Muscle of back (tissue), 11 donors: ENCODE data around the gene ATP1A2. TPM values are rescaled to one million over a fixed set of nuclear protein-coding genes. Genes with fewer than 3 reads are reported as not detected.
"Not testable (repeated sequence)": the region's sequence is repeated elsewhere in the genome, so short reads cannot be mapped to it uniquely, and the experiment has no call there.

Experiments used
- DNase-seq, 3 donors: peaks; one replicate each; pipeline versions ENCODE4 v3.0.0 to v3.0.0-alpha.2; 2013
- polyA plus RNA-seq, 10 donors: library from polyadenylated mRNA; unstranded; fragments of 120-200 nt; gene quantifications; one replicate each; pipeline ENCODE4 v1.2.1, GENCODE V29; 2013; ENCODE audit not compliant: insufficient read length in 10 of 10

The ATP1A2 gene
- polyA plus RNA-seq, 10 donors, result 30.5 to 114 (median 76.2) TPM

DNA sequence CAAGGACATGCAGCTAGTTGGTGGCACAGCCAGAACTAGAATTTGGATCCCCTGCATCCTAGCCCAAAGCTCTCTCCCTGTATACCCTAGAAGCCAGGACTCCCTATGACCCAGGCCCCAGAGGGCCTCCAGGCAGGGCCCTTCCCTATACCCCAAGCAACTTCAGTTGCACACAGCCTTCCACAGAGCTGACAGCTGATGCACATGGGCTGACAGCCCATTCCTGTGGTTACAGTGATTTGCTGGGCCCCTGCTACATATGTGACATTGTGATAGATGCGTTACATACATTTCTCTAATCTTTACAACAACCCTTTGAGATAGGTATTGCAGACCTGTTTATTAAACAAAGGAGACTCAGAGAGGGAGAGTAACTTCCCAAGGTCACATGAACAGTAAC, 5.8 kb downstream of the ATP1A2 start:
- DNase-seq, result no peak

DNA sequence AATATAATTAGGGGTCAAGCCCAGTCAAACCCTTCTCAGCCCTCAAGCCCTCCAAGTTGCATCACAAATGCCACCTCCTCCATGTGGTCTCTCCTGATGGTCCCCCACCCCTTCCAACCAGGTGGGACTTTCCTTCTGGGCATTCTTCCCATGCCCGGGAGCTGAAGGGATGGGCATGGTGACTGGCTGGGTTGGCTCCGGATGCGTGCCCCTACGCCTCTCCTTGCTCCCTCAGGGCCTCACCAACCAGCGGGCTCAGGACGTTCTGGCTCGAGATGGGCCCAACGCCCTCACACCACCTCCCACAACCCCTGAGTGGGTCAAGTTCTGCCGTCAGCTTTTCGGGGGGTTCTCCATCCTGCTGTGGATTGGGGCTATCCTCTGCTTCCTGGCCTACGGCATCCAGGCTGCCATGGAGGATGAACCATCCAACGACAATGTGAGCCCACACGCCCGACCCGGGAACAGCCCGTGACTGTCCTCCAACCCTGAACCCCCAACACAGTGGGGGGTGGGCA, 7.5 kb downstream of the ATP1A2 start:
- DNase-seq, result no peak

DNA sequence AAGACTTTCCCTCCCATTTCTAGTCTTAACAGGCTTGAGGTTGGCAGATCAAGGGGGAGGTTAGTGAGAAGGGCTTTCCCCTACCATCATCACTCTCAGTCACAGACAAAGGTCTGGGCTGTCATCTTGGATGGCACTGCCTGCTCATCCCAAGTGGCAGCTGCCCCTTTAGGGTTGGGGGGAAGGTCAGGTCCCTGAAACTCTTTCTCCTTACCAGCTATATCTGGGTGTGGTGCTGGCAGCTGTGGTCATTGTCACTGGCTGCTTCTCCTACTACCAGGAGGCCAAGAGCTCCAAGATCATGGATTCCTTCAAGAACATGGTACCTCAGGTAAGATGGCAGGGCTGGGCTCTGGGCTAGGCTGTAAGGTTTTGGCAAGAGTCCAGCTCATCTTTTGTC, 8.2 kb downstream of the ATP1A2 start:
- DNase-seq, result no peak

DNA sequence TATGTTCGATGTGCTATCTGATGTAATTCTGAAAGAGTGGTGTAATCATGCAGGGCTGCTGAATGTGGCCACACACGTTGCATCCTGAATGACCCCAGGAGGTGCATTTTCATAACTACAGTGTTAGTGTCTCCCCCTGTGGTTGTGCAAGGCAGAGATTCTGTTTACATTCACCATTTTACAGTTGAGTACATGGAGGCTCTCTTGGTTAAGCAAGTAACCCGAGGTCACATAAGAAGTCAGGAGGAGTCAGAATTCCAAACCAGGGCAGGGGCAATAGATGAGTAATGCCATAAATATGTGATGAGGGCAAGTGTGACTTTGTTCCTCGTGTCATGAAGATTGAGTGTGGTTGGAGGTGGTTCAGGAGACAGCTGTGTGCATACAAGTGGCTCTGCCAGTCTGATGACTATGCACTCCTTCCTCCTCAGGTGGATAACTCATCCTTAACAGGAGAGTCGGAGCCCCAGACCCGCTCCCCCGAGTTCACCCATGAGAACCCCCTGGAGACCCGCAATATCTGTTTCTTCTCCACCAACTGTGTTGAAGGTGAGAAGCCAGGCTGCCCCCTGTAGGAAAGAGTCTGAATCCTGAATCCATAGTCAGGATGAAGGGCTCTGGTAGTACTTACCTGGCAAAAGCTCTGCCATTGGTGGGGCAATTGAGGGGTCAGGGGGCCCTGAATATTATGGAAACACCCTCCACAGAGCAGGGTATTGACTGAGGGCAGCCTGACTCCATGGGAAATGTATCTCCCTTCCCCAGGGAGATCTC, 9.3 kb downstream of the ATP1A2 start:
- no peak for DNase-seq

DNA sequence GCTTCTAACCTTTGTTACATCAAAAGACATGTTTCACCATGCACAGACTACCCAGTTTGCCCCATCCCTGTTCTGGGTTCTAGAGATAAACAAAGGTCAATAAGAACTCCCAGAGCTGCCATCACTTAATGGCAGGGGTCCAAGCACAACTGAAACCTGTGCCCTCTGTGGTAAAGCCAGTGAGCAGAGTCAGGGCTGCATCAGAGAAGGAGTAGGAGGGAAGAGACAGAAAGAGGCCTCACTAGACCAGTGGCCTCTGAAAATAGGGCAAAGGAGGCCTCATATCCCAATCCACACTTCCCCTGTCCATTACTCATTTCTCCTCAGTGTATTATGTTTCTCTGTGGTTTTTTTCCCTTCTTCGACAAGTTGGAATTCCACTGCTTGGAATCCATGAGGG, 10.2 kb downstream of the ATP1A2 start:
- DNase-seq, result no peak

DNA sequence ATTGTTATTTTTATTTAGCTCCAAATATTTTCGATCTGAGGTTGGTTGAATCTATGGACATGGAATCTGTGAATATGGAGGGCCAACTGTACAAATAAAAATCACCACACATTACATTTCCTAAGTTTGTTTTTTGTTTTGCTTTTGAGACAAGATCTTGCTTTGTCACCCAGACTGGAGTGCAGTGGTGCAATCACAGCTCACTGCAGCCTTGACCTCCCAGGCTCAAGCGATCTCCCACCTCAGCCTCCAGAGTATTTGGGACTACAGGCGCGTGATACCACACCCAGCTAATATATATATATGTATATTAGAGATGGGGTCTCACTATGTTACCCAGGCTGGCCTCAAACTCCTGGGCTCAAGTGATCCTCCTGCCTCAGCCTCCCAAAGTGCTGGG, 10.8 kb downstream of the ATP1A2 start:
- DNase-seq, result not testable (repeated sequence)

DNA sequence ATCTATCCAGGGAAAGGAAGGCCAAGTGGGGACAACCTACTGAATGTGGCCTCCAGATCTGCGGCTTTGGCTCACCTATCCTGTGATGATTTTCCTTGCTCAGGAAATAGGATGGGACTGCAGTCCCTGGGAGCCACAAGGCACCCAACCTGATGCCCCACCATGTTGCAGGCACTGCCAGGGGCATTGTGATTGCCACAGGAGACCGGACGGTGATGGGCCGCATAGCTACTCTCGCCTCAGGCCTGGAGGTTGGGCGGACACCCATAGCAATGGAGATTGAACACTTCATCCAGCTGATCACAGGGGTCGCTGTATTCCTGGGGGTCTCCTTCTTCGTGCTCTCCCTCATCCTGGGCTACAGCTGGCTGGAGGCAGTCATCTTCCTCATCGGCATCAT, 11.8 kb downstream of the ATP1A2 start:
- no peak for DNase-seq

DNA sequence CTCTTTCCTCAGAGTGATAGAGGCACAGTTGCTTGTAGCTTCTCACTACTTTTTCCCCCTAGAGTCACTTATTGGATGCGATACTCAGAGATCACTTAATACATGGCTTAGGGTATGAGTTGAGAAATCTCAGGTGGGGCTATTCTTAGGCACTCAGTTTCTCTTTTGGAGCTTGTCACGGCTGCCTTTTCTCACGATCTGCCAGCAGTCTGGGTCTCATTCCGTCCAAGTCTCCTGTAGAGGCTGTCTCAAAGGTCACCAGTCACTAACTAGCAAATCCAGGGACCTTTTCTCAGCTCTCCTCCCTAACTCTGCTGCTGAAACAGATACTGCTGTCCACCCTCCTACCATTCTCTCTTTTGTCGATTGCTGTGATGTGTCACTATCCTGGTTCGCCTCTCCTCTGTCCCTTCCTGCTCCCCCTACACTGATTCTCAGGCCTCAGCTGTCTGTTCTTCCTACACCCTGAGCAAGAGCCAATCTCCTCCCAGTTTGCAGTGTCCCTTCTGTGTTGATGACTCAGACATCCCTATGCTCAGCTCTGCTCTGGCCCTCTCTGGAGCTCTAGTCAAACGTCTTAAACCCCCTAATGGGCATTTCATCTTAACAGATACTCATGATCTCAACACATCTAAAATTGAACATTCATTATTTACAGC, 12.4 kb downstream of the ATP1A2 start:
- peak in 1 of 3 donors; percentile 49 for DNase-seq

DNA sequence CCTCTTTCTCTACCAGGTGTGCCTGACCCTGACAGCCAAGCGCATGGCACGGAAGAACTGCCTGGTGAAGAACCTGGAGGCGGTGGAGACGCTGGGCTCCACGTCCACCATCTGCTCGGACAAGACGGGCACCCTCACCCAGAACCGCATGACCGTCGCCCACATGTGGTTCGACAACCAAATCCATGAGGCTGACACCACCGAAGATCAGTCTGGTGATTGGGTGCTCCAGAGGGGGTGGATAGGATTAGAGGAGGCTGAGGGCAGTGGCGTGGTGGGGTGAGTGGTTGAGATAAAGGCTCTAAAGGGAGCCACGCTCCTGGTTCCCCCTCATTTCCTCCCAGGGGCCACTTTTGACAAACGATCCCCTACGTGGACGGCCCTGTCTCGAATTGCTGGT, 13.1 kb downstream of the ATP1A2 start:
- no peak for DNase-seq

DNA sequence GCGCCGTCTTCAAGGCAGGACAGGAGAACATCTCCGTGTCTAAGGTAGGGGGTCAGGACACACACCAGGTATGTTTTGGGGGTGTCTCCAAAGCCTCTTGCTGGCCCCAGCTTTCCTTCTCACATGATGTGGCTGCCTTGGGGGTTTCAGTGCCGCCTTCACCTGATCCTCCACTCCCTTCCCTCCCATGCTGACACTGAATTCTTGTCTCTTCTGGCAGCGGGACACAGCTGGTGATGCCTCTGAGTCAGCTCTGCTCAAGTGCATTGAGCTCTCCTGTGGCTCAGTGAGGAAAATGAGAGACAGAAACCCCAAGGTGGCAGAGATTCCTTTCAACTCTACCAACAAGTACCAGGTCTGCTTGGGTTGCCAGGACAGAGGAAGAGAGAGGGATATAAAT, 13.5 kb downstream of the ATP1A2 start:
- no peak for DNase-seq

DNA sequence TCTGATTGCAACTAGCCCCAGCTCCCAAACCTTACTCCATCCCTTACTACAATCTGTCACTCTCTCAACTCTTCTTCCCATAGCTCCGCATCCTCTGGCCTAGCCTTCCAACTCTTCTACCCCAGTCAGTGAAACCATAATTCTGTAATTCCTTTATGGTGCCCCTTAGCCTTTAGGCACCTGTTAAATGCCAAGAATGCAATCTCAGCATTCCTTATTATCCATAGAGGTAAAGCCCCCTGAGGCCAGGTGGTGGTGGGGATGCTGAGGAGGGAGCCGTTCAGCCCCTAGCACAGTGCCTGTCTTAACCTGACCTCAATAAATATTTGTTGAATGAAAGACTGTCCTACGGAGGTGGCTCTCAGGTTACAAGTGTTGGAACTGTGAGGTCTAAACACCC, 14.0 kb downstream of the ATP1A2 start:
- no peak for DNase-seq

DNA sequence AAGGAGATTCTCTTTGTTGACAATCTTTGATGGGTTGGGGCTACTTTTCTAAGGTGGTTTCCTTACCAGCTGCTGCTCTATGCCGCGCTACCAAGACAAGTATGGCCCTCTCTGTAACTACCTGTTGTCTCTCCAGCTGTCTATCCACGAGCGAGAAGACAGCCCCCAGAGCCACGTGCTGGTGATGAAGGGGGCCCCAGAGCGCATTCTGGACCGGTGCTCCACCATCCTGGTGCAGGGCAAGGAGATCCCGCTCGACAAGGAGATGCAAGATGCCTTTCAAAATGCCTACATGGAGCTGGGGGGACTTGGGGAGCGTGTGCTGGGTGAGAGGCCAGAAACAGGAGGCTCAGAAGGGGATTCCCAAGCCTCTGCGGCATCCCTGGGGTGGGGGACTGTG, 14.4 kb downstream of the ATP1A2 start:
- DNase-seq, result no peak

DNA sequence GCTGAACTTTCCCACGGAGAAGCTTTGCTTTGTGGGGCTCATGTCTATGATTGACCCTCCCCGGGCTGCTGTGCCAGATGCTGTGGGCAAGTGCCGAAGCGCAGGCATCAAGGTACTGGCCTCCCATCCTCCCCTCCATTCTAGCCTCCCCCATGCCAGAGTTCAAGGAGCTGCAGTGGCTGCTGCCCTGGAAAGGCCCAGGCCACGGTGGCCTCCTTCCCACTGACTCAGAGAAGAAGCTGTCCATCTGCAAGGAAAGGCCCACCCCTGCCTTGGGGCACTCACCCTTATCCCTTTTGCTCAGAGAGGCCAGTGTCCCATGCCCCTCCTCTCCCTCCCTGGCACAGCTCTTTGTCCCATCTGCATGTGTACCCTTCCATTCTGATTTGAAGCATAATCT, 14.9 kb downstream of the ATP1A2 start:
- no peak for DNase-seq

DNA sequence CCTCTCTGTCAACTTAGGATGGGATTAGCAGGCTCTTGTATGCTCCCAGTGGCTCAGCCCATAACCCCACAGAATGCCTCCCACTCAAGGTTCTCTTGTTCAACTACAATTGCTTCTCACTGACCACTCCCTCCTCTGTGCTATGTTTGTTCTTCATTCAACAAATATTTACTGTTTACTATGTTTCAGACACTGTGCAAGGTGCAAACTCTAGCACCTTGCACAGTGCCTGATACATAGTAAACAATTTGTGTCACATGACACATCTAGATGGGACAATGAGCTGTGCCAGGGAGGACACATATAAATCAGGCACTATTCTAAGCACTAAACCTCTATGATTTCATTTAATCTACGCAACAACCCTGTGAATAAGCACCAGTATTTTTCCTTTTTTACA, 15.4 kb downstream of the ATP1A2 start:
- no peak for DNase-seq

DNA sequence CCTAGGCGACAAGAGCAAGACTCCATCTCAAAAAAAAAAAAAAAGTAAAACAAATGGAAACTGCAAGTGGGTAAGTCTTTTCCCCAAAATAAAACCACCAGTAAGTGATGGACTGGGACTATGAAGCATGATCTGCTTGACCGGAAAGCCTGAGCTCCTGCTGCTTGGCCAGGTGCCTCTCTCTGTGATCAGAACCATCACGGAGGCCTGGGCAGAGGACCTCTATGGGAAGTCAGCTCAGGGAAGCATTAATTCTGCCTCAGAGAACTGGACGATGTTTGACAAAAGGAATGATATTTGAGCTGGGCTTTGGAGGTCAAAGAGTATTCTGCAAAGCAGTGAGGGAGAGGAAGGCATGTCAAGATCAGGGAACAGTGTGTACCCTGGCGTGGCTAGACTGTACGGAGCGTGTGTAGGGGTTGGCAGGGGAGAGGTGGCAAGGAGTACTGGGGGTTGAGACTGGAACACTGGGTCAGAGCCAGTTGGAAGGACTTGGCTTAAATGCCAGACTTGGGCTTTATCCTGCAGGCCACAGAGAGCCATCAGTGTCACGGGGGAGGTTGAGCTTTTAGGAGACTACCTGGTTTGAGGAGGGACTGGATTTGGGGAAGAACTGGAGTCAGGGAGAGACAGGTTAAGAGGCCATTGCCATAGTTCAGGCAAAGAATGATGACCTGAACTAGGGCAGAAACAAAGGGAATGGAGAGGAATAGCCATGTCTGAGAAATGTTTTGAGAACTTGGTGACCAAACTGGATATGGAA, 16.4 kb downstream of the ATP1A2 start:
- no peak for DNase-seq

DNA sequence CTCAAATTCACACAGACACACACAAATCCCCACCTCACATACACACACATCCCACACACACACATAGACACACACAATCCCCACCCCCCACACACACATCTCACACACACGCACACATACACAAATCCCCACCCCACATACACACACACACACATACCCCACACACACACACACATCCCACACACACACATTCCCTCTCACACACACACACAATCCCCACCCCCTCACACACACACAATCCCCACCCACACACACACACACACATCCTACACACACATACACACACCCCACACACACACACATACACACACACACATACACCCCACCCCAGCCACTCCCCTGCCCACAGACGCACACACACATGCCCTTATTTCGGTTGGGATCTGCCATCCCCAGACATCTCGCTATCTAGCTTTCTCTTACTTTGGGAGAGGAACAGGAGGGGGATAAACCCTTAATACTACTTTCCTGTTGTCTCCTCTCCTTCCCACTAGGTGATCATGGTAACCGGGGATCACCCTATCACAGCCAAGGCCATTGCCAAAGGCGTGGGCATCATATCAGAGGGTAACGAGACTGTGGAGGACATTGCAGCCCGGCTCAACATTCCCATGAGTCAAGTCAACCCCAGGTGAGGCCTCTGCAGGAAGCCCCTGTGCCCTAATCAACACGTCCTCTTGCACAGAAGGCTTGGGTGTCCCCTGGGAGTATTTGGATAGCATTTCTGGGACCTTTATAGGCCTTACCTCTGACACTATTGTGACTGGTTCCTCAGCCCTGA, 18.6 kb downstream of the ATP1A2 start:
- DNase-seq, result no peak

DNA sequence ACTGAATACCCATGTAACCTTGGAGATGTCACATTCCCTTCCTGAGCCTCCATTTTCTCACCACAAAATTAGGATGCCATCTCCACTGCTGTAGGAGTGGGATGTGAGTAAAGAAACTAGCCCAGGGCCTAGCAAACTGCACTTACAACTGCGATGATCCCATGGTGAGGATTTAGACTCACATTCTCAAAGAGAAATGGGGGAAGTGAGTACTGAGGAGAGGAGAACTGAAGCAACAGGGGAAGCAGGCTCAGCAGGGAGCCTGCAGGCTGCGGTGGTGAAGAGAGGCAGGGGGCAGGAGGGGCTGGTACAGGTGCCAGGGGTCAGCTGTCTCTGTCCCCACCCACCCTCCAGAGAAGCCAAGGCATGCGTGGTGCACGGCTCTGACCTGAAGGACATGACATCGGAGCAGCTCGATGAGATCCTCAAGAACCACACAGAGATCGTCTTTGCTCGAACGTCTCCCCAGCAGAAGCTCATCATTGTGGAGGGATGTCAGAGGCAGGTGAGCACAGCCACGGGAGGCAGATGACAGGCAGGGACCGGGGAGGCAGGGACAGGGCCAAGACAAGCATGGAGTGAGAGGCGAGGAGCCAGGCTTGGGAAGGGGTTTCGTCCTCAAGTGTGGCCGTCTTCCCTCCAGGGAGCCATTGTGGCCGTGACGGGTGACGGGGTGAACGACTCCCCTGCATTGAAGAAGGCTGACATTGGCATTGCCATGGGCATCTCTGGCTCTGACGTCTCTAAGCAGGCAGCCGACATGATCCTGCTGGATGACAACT, 19.4 kb downstream of the ATP1A2 start:
- no peak for DNase-seq

DNA sequence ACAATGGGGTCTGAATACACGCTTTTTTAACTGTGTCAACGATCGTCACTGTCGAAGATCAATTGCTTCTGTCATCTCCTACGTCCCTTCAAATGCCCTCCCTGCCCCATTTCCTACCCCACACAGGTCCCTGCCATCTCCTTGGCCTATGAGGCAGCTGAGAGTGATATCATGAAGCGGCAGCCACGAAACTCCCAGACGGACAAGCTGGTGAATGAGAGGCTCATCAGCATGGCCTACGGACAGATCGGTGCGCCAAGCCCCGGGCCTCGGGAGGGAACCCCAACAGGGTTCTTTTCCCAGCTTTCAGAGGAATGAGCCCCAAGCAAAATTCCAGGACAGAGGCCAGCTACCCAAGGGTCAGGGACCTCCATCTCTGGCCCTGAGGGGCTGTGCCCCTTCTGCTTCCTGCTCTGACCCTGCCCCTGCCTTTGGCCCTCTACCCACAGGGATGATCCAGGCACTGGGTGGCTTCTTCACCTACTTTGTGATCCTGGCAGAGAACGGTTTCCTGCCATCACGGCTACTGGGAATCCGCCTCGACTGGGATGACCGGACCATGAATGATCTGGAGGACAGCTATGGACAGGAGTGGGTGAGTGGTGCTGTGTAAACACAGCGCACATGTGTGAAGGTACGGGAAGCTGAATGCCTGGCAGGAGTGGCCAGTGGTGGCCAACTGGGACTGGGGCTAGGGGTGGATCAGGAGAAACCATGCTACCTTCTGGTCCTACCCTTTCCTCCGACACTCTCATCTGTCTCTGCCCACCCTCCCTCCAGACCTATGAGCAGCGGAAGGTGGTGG, 20.8 kb downstream of the ATP1A2 start:
- DNase-seq, result no peak

DNA sequence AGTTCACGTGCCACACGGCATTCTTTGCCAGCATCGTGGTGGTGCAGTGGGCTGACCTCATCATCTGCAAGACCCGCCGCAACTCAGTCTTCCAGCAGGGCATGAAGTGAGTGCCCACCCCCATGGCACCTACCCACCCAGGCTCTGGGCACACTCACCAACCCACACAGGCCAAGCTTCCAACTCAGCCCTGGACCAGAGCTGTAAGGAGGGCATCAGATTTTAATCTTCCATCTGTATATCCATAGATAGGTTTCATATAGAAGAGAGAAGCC, 21.3 kb downstream of the ATP1A2 start:
- DNase-seq, result no peak

DNA sequence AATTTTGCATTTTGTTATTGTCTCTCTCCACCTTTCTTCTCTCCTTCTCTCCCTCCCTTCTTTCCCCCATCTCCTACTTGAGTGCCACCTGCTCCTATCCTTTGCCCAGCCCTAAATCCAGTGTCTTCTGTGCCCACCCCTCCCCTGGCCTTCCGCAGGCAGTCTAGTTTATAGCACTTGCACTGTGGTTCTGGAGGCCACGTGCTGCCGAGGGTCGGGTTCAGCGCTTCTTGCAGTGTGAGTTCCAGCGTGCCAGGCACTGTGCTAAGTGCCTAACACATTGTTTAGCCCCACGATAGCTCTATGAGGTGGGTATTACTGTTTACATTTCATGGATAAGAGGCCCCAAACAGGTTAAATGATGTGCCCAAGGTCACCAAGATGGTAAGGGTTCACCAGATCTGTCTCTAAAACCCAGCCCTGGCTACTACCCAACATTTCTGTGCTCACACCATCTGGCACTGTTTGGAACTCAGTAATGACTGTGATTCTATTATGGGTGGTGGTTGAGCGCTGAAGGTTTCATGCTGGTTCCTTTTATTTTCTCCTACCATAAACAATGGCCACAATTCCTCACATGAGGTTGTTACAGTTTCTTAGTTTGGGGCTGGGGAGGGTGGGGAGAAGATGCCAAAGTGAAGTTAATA, 21.8 kb downstream of the ATP1A2 start:
- no peak for DNase-seq
